Measurements from ENCODE around the gene CAMP.

- TF ChIP-seq CTCF (IDR thresholded peaks at IDR 0.05): no peak
- TF ChIP-seq POLR2A (IDR thresholded peaks at IDR 0.05): no peak
Measured at GRCh38 chr3:48225587-48225986, 2.3 kb downstream of the CAMP start.
